Thyroid gland (tissue), 4 donors: Measurements from ENCODE around the gene VSIG10.

Experiments used
- POLR2A ChIP-seq, 2 donors: fragments of 450-650 bp; IDR thresholded peaks; one replicate each; pipeline ENCODE4 v1.6.1; 2017; ENCODE audit warnings: antibody characterized with exemption in 2 of 2, mild to moderate bottlenecking in 2 of 2, moderate library complexity in 1 of 2
- TF ChIP-seq, protein P1 (sequence below), 6 experiments: fragments of 200-600 bp in 3 of 6; fragments of 450-650 bp in 3 of 6; sonication (generic) in 3 of 6; IDR thresholded peaks; one replicate each; pipeline ENCODE4 v1.5.1; 2016 to 2019; ENCODE audit warnings: antibody characterized with exemption in 6 of 6, mild to moderate bottlenecking in 2 of 6, inconsistent platforms in 1 of 6, moderate library complexity in 1 of 6

DNA sequence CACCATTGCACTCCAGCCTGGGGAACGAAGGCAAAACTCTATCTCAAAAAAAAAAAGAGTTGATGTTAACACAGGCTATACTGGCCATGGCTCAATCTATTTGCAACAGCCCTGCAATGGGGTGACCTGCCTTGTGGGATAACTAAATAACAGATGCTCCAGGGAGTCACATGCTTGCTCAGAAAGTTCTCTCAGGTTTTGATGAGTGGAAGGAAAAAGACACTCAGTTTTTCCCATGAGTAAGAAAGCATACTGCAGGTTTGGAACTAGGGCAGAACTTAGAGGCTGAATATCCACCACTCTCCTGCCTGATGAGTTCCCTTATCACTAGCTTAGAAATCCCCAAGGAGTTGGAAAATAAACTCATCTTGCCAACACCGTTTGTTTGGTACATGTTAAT lies 59.7 kb downstream of the VSIG10 start:
- TF ChIP-seq, protein P1, sequence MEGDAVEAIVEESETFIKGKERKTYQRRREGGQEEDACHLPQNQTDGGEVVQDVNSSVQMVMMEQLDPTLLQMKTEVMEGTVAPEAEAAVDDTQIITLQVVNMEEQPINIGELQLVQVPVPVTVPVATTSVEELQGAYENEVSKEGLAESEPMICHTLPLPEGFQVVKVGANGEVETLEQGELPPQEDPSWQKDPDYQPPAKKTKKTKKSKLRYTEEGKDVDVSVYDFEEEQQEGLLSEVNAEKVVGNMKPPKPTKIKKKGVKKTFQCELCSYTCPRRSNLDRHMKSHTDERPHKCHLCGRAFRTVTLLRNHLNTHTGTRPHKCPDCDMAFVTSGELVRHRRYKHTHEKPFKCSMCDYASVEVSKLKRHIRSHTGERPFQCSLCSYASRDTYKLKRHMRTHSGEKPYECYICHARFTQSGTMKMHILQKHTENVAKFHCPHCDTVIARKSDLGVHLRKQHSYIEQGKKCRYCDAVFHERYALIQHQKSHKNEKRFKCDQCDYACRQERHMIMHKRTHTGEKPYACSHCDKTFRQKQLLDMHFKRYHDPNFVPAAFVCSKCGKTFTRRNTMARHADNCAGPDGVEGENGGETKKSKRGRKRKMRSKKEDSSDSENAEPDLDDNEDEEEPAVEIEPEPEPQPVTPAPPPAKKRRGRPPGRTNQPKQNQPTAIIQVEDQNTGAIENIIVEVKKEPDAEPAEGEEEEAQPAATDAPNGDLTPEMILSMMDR (IDR thresholded peaks at IDR 0.05), result no peak
- no peak for TF ChIP-seq POLR2A (IDR thresholded peaks at IDR 0.05)
